NCI-H446 (cell line): ENCODE results near the gene JPH4.
"Not testable (repeated sequence)": the region's sequence is repeated elsewhere in the genome, so short reads cannot be mapped to it uniquely, and the experiment has no call there.

Source experiments
- DNase-seq, 2 experiments: peaks; one replicate each; lab custom pipeline; 2025; lab: John Stamatoyannopoulos, UW

The JPH4 gene

DNA sequence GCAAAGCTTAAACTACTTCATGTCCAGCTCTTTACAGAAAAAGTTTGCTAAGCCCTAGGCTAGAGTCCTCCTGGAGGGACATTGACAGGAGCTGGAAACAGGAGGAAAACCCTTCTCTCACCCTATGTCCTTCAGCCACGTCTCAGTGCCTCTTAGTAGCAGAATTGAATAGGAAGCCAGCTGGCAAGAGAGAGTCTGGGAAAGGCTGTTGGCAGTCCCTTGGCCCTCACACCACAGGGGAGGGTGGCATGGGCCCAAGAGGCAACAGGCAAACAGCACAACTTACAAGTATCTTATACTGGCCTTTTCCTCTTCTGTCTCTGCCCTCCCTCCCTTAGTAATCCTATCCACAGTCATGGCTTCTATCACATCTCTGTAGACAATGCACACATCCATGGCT is 29.9 kb upstream of the JPH4 start:
- DNase-seq, result peak; percentile 75 to 85

DNA sequence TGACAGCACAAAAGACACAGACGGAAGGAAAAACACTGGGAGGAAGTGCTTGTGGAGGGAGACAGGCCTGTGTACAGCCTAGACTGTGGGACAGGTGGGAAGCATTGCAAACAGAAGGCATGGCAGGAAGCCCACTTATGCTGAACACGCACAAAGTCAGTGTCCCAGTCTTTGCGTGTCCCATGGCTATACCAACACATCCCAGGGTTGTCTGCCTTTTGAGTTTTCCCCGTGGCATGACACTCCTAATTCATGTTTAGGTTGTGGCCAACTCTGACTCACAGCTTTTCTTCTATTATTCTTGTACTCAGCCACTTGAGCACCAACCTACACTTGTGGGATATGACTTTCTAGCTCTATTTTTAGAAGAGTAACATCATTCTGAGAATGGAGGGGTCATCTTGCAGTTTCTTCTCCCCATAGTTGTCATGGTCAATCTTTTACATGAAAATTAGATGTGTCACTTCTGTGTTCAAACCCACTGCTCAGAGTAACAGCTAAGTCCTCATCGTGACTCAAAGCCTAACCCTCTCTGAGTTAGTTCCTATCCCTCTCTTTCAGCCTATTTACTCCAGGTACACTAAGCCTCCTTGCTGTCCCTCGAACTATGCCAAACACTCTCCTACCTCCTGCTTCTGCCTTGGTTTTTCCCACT is 27.5 kb upstream of the JPH4 start:
- no peak for DNase-seq

DNA sequence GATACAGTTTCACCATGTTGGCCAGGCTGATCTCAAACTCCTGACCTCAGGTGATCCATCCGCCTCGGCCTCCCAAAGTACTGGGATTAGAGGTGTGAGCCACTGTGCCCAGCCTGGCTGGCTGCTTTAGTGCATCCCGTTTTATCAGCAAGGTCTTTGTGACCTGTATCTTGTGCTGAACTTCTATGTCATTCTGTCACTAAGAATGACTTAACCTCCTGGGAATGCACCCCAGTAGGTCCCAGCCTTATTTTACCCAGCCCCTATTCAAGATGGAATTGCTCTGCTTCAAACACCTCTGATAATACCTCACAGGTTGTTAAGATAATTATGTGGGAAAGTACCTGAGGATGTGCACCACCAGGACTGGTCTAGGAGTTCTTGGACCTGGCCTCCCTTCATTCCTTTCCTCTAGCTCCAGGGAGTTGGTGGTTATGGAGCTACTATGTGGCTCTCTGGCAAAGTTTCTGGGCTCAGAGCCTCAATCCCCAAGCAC is 26.1 kb upstream of the JPH4 start:
- DNase-seq, result no peak

DNA sequence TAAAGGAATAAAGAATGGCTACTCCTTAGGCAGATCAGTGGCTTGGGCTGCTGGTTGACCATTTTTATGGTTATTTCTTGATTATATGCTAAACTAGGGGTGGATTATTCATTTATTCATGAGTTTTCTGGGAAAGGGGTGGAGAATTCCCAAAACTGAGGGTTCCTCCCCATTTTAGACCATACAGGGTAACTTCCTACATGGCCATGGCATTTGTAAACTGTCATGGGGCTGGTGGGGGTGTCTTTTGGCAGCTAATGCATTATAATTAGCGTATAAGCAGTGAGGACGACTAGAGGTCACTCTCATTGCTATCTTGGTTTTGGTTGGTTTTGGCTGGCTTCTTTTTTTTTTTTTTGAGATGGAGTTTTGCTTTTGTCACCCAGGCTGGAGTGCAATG is 25.6 kb upstream of the JPH4 start:
- DNase-seq, result no peak

DNA sequence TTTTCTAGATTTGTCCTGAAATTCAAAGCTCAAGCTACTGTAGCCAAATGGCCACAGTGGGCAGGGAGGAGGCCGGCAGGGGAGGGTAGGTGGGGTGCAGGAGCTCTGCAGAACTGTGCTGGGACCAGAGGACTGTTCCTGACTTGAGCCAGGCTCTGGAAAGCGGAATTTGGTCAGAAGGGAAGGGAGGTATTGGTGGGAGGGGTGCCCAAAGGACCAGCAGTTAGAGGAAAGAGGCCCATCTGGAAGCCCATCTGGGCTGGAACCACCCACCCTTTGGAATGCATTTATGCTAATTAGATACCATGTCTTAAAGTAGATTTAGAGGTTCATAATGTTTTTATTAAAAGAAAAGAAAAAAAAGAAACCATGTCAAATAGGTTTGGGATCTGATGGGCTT is 24.5 kb upstream of the JPH4 start:
- DNase-seq, result no peak

DNA sequence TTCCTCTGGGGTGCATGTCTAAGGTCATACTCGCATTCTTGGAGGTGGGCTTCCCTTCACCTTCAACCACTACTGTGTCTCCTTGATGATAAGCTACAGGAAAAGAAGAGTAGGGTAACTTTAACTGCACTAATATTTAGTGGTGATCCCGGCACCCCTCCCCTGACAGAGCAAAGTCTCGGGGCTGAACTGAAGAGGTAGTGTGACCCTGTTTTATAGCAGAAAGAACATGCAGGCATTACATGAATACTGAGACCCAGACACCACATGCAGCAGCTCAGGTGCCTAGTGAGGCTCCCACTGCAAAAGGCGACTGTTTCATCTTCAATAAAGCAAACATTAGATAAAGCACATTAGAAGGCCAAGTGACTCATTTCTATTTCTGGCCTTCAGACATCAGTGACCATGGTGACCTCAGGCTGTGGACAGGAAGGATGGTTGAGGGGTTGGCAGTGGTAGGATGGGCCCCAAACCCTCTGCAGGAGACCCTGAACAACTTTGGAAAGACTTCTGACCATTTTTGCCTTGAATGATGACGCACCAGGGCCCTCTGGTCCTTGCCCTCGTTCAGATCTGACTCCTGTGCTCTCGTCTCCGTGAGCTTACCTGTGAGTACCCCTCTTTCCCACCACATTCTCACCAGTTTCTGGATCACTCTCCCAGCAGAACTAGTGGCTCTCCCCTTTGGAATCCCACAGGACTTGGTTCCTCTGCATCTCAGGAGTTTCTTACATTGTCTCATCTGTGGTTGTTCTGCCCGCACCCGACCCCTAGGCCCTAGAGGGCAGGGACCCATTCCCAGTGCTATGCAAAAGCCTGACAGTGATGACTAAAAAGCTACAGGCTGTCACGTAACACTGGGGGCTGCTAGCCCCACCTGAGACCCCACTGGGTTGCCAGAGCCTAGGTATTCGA is 23.8 kb upstream of the JPH4 start:
- no peak for DNase-seq

DNA sequence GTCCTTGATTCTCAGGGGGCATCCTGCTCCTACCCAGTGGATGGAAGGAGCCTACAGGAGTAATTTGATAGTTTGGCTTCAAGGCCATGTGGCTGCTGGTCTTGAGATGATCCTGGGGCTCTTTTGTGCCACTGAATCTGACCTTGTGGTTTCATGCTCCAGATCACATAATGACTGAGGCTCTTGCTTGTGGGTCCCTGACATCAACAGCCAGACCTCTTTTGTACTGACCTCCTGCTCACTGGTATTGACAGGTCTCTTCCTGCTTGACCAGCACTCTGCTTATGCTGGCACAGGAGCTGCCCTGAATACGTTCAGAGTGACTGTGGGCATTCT is 23.2 kb upstream of the JPH4 start:
- DNase-seq, result no peak

DNA sequence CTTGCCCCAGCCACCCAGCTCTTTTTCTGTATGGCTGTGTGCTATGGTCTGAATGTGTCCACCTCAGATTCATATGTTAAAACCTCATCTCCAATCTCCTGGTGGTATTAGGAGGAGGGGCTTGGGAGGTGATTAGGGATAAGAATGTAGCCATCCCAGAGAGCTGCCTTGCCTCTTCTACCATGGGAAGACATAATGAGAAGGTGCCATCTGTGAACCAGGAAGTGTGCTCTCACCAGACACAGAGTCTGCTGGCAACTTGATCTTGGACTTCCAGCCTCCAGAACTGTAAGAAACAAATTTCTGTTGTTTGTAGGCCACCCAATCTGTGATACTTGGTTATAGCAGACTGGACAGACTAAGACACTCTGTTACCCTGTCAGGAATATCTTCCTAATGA is 22.8 kb upstream of the JPH4 start:
- DNase-seq, result no peak

DNA sequence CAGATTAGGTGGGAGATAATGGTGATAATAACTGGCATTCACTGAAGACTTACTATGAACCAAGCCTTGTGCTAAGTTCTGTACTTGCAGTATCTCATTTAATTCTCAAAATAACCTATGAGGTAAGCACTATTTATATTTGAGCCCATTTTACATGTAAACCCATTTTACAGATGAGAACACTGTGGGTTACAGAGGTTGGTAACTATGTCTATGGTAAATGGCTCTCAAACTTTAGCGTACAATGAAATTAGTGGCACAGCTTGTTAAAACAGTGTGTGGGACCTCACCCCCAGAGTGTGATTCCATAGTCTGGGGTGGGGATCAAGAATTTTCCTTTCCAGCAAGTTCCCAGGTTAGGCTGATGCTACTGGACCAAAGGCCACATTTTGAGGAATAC is 22.2 kb upstream of the JPH4 start:
- no peak for DNase-seq

DNA sequence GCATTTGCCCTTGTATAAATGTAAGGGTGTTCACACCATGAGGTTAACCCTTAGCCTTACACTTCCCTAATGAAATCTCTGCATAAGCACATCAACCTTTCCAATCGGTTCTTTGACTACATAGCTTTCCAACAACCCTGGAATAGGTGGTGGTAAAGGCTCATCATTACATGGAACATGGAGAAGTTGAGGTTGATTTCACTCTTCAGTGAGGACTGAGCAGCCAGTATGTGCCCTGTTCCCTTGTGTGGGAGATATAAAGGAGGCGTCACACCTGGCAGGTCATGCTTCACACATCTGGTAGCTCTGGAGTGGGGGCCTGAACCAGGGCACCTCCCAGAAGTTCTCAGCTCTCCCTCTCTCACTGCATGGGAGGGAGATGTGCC is 21.7 kb upstream of the JPH4 start:
- no peak for DNase-seq

DNA sequence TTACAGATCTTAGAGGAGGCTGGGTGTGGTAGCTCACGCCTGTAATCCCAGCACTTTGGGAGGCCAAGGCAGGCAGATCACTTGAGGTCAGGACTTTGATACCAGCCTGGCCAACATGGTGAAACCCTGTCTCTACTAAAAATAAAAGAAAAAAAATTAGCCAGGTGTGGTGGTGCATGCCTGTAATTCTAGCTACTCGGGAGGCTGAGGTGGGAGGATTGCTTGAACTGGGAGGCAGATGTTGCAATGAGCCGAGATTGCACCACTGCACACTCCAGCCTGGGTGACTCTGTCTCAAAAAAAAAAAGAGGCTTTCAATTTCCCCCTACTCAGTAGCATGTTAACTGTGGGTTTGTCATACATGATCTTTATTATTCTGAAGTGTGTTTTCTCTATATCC is 15.6 kb upstream of the JPH4 start:
- DNase-seq, result not testable (repeated sequence)

DNA sequence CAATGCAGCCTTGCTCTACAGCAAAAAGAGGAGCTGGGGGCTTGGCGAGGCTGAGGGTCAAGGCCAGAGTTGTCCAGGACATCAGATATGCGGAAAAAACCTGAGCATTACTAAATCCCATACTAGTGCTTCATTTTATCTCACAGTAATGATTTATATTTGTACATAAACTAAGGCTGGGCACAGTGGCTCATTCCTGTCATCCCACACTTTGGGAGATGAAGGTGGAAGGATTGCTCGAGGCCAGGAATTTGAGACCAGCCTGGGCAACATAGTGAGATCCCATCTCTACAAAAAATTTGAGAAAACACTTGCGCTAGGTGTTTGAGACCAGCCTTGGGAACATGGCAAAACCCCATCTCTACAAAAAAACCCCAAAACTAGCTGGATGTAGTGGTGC is 11.6 kb upstream of the JPH4 start:
- DNase-seq, result no peak

DNA sequence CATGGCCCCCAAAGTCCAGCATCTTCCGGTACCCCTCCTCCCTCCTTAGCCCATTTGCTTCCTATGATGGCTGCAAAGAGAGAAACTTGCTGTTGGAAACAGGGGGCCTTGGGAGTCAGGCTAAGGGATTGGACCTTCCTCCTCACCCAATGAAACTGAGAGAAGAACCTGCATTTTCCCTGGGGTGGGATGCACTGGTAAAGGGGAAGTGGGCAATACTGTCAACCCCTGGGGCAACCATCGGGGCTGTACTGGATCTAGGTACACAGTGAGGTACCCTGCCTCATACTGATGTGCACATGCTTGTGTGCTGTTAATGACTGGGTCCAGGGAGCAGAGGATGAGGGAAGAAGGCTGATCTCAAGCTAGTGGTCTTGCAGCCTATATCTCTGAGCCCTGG is 11.0 kb upstream of the JPH4 start:
- no peak for DNase-seq

DNA sequence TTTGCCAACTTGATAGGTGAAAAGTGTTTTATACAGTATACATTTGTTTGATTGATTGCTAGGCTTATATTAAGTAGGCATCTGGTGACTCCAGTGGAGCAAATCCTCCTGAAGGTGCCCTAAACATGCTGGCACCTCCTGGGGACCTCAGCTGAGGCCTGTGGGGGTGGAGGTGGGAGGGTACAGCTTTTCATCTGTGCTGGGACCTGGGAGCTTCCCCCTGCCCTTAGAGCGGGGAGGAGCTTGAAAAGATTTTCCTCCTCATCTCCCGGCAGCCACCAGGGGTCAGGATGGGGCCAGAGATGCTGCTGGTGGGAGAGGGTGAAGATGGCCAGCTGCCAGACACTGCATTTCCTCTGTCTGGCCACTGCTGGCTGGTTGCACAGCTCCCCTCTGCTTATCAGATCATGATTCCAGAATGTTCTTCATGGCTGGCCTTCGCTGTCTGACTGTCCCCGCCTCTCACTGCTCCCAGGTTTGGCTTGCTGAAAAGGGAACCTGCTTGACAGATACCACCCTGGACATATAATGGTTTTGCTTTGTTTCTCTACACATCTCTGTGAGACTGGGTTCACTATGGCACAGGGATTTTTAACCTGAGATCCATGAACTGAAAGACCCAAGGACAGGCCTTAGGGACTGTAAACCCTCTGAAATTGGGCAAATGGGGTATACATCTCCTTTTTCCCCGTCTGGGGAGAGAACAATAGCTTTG is 10.5 kb upstream of the JPH4 start:
- DNase-seq, result peak; percentile 79 to 90

DNA sequence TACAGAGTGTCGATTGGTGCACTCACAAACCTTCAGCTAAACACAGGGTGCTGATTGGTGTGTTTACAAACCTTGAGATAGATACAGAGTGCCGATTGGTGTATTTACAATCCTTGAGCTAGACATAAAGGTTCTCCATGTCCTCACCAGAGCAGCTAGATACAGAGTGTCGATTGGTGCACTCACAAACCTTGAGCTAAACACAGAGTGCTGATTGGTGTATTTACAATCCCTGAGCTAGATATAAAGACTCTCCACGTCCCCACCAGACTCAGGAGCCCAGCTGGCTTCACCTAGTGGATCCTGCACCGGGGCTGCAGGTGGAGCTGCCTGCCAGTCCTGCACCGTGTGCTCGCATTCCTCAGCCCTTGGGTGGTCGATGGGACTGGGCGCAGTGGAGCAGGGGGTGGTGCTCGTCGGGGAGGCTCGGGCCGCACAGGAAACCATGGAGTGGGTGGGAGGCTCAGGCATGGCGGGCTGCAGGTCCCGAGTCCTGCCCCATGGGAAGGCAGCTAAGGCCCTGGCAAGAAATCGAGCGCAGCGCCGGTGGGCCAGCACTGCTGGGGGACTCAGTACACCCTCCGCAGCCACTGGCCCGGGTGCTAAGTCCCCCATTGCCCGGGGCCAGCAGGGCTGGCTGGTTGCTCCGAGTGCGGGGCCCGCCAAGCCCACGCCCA is 6.1 kb upstream of the JPH4 start:
- DNase-seq, result not testable (repeated sequence)

DNA sequence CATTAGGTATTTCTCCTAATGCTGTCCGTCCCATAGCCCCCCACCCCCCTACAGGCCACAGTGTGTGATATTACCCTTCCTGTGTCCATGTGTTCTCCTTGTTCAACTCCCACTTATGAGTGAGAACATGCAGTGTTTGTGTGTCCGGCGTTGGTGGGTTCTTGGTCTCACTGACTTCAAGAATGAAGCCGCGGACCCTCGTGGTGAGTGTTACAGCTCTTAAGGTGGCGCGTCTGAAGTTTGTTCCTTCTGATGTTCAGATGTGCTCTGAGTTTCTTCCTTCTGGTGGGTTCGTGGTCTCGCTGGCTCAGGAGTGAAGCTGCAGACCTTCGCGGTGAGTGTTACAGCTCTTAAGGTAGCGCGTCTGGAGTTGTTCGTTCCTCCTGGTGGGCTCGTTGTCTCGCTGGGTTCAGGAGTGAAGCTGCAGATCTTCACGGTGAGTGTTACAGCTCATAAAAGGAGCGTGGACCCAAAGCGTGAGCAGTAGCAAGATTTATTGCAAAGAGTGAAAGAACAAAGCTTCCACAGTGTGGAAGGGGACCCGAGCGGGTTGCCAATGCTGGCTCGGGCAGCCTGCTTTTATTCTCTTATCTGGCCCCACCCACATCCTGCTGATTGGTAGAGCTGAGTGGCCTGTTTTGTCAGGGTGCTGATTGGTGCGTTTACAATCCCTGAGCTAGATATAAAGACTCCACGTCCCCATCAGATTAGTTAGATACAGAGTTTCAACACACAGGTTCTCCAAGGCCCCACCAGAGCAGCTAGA is 5.4 kb upstream of the JPH4 start:
- DNase-seq, result not testable (repeated sequence)

DNA sequence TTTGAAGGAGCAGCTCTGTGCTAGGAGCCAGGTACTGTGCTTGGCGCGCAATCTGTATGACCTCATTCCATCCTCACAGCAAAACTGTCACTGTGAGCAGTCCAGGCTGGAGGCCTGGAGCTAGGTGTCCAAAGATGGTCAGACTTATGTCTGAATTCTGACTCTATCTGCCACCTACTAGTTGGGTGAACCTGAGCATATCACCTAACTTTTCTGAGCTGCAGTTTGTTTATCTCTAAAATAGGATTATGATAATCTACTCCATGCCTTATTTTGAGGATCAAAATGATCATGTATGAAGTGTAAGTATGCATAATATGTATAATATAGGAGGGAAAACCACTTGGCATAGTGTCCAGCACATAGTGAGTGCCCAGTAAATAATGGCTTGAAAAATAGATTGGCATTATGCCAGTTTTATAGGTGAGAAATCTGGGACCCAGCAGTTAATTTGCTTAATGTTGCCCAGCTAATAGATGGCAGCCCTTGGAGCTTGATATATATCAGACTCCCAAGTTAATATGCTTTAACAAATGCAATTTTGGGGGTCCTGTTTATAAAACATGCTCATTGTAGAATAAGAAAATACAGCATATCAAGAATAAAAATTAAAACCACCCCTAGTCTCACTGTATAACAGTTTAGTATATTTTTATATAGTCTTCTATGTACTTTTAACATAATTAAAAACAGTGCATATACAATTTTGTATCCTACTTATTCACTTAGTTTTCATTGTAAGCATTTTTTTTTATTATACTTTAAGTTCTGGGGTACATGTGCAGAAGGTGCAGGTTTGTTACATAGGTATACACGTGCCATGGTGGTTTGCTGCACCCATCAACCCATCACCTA is 4.5 kb upstream of the JPH4 start:
- DNase-seq, result no peak

DNA sequence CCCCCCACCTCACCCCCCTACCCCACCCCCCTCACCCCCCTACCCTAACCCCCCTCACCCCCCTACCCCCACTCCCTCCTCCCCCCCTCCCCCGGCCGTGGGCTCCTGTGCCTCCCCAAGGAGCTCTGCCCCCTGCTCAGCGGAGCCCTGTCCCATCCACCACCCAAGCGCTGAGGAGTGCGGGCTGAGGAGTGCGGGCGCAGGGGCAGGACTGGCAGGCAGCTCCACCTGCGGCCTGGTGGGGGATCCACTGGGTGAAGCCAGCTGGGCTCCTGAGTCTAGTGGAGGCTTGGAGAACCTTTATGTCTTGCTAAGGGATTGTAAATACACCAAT is 2.3 kb upstream of the JPH4 start:
- DNase-seq, result no peak

DNA sequence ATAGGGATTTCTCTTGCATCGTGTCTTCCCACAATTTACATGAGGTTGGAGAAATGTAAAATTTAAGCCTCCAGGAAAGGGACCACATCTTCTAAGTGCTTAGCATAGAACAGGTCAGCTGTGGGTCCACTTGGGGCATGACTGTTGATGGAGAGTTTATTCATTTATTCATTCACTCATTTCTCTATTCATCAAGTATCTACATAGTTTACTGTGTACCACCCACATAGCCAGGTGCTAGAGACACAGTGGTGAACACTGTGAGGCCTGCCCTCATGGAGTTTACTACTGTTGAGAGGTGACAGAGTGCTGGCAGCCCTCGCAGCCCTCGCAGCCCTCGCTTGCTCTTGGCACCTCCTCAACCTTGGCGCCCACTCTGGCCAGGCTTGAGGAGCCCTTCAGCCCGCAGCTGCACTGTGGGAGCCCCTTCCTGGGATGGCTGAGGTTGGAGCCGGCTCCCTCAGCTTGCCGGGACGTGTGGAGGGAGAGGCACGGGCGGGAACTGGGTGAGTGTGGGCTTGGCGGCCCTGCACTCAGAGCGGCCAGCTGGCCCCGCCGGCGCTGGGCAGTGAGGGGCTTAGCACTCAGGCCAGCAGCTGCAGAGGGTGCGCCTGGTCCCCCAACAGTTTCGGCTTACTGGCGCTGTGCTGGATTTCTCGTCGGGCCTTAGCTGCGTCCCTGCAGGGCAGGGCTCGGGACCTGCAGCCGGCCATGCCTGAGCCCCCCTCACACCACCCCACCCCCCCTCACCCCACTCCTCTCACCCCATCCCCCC is 1.7 kb upstream of the JPH4 start:
- DNase-seq, result no peak

DNA sequence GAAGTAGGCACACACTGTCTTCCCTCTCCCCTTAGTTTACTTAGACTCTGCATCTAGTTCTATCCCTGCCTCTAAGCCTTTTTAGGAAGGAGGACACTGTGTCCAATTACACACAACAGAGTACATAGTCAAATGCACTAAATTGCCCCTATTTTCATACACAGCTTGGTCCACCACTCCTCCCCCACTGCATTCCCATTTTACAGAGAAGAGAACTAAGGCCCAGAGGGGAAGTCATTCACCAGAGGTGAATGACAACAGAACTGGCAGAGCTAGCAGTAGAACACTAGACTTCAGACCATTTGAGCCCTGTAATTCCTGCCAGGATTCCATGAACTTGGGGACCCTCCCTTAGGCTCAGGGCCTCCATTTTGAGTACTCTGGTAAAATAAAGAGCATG is 1.1 kb upstream of the JPH4 start:
- no peak for DNase-seq
